ENCODE results near the gene CEACAM3.
A peak's percentile ranks its signal among the peaks of the same experiment; 100 is the strongest.

DNA sequence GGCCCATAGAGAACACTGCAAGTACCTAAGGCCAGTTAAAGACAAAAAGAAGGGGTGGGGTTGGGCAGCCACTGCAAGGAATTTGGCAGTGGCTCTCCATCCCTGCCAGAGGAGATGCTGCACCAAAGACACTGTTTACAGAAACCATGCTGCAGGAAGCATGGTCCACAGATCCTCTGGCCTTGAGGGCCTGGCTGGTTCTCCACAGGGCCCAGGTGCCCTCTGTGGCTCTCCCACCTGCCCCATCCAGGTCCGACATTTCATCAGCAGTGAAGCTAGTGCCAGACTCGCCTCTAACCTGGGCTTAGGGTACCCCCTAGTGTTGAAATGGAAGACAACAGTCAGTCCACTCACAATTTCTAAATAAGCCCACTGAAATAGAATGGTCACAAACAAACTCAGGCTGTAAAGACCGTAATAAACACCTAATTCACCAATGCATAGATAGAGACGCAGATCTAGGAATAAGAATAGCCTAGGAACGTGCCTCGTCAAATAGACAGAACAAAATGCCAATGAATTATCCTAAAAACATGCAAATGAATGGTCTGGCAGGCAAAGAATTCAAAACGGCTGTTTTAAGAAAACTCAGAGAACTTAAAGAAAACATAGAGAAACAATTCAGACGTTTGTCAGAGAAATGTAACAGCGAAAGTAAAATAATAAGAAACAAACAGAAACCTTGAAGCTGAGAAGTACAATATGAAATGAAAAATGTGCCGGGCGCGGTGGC lies 24.8 kb downstream of the CEACAM3 start:
- TF ChIP-seq ZNF548 (tag by site-specific recombination; IDR thresholded peaks at IDR 0.05), result no peak
- TF ChIP-seq, protein P1, sequence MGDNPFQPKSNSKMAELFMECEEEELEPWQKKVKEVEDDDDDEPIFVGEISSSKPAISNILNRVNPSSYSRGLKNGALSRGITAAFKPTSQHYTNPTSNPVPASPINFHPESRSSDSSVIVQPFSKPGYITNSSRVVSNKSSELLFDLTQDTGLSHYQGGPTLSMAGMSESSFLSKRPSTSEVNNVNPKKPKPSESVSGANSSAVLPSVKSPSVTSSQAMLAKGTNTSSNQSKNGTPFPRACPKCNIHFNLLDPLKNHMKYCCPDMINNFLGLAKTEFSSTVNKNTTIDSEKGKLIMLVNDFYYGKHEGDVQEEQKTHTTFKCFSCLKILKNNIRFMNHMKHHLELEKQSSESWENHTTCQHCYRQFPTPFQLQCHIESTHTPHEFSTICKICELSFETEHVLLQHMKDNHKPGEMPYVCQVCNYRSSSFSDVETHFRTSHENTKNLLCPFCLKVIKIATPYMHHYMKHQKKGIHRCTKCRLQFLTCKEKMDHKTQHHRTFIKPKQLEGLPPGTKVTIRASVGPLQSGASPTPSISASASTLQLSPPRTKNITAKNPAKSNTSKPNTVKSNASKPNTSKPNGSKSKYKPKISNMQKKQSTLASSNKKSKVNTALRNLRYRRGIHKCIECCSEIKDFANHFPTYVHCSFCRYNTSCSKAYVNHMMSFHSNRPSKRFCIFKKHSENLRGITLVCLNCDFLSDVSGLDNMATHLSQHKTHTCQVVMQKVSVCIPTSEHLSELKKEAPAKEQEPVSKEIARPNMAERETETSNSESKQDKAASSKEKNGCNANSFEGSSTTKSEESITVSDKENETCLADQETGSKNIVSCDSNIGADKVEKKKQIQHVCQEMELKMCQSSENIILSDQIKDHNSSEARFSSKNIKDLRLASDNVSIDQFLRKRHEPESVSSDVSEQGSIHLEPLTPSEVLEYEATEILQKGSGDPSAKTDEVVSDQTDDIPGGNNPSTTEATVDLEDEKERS (tag by site-specific recombination; IDR thresholded peaks at IDR 0.05), result no peak
- no peak for TF ChIP-seq YY1 (tag by site-specific recombination; IDR thresholded peaks at IDR 0.05)
- TF ChIP-seq, protein P2, sequence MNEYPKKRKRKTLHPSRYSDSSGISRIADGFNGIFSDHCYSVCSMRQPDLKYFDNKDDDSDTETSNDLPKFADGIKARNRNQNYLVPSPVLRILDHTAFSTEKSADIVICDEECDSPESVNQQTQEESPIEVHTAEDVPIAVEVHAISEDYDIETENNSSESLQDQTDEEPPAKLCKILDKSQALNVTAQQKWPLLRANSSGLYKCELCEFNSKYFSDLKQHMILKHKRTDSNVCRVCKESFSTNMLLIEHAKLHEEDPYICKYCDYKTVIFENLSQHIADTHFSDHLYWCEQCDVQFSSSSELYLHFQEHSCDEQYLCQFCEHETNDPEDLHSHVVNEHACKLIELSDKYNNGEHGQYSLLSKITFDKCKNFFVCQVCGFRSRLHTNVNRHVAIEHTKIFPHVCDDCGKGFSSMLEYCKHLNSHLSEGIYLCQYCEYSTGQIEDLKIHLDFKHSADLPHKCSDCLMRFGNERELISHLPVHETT (tag by site-specific recombination; IDR thresholded peaks at IDR 0.05), result no peak
- TF ChIP-seq ZNF658 (tag by site-specific recombination; IDR thresholded peaks at IDR 0.05), result no peak
- TF ChIP-seq ZFP3 (tag by site-specific recombination; IDR thresholded peaks at IDR 0.05; ENCODE audit: low read depth), result no peak
- TF ChIP-seq ZBTB1 (tag by site-specific recombination; IDR thresholded peaks at IDR 0.05), result no peak
- TF ChIP-seq, protein P3, sequence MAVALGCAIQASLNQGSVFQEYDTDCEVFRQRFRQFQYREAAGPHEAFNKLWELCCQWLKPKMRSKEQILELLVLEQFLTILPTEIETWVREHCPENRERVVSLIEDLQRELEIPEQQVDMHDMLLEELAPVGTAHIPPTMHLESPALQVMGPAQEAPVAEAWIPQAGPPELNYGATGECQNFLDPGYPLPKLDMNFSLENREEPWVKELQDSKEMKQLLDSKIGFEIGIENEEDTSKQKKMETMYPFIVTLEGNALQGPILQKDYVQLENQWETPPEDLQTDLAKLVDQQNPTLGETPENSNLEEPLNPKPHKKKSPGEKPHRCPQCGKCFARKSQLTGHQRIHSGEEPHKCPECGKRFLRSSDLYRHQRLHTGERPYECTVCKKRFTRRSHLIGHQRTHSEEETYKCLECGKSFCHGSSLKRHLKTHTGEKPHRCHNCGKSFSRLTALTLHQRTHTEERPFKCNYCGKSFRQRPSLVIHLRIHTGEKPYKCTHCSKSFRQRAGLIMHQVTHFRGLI (tag by site-specific recombination; IDR thresholded peaks at IDR 0.05), result no peak
- TF ChIP-seq, protein P4, sequence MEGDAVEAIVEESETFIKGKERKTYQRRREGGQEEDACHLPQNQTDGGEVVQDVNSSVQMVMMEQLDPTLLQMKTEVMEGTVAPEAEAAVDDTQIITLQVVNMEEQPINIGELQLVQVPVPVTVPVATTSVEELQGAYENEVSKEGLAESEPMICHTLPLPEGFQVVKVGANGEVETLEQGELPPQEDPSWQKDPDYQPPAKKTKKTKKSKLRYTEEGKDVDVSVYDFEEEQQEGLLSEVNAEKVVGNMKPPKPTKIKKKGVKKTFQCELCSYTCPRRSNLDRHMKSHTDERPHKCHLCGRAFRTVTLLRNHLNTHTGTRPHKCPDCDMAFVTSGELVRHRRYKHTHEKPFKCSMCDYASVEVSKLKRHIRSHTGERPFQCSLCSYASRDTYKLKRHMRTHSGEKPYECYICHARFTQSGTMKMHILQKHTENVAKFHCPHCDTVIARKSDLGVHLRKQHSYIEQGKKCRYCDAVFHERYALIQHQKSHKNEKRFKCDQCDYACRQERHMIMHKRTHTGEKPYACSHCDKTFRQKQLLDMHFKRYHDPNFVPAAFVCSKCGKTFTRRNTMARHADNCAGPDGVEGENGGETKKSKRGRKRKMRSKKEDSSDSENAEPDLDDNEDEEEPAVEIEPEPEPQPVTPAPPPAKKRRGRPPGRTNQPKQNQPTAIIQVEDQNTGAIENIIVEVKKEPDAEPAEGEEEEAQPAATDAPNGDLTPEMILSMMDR (tag by site-specific recombination; IDR thresholded peaks at IDR 0.05), result peak; percentile 86
- TF ChIP-seq, protein P5, sequence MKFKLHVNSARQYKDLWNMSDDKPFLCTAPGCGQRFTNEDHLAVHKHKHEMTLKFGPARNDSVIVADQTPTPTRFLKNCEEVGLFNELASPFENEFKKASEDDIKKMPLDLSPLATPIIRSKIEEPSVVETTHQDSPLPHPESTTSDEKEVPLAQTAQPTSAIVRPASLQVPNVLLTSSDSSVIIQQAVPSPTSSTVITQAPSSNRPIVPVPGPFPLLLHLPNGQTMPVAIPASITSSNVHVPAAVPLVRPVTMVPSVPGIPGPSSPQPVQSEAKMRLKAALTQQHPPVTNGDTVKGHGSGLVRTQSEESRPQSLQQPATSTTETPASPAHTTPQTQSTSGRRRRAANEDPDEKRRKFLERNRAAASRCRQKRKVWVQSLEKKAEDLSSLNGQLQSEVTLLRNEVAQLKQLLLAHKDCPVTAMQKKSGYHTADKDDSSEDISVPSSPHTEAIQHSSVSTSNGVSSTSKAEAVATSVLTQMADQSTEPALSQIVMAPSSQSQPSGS (tag by site-specific recombination; IDR thresholded peaks at IDR 0.05; ENCODE audit: low read depth), result no peak
- no peak for TF ChIP-seq ZNF324 (tag by site-specific recombination; IDR thresholded peaks at IDR 0.05)
- no peak for TF ChIP-seq ZNF24 (tag by site-specific recombination; IDR thresholded peaks at IDR 0.05)
